ENCODE measurements around the gene MYO7B. TPM values are rescaled to one million over a fixed set of nuclear protein-coding genes. Genes with fewer than 3 reads are reported as not detected.

MYO7B gene
- total and polyA plus RNA-seq, 2 donors (not counting 1 experiment from before 2014, with no cell fraction given), result 5.0 to 68.2 TPM

DNA sequence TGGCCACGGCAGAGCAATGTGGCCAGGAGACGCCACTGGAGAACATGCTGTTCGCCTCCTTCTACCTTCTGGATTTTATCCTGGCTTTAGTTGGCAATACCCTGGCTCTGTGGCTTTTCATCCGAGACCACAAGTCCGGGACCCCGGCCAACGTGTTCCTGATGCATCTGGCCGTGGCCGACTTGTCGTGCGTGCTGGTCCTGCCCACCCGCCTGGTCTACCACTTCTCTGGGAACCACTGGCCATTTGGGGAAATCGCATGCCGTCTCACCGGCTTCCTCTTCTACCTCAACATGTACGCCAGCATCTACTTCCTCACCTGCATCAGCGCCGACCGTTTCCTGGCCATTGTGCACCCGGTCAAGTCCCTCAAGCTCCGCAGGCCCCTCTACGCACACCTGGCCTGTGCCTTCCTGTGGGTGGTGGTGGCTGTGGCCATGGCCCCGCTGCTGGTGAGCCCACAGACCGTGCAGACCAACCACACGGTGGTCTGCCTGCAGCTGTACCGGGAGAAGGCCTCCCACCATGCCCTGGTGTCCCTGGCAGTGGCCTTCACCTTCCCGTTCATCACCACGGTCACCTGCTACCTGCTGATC lies 115.4 kb downstream of the MYO7B start:
- CTCF ChIA-PET, result interaction anchor here (0.6 to 19.3 kb wide), 23 partner anchors 9 to 161 kb away, joined by 3 to 553 read pairs (median 7); partner anchors contain the start of genes LIMS2 and SFT2D3

GRCh38 chr2:127651381-127651809 lies 115.9 kb downstream of the MYO7B start:
- Histone ChIP-seq H3K9ac (ENCODE audit: low read length) (no peak overlapping the region), H3K4me3 (ENCODE audit: control extremely low read depth in 1 of 5, extremely low read depth in 1 of 5, insufficient read depth in 1 of 5, low read depth in 2 of 5, low read length in 4 of 5) (no peak overlapping the region), H3K4me1 (ENCODE audit: control insufficient read depth in 2 of 2, insufficient read depth in 2 of 2, low read length in 2 of 2) (peaks cover 30 to 64% of the 10 kb centered on the region in 2 donors), H3K36me3 (replicated peaks in 1 of 2; ENCODE audit: control extremely low read depth in 1 of 2, control insufficient read depth in 1 of 2, extremely low read depth in 1 of 2, insufficient read depth in 2 of 2, low read length in 1 of 2) (no peaks in the 10 kb centered on the region), H4K20me1 (ENCODE audit: control insufficient read depth, insufficient read depth, low read length, poor library complexity, severe bottlenecking) (no peaks in the 10 kb centered on the region), H3K27me3 (replicated peaks in 1 of 4; ENCODE audit: control extremely low read depth in 1 of 4, control insufficient read depth in 3 of 4, insufficient read depth in 4 of 4, low read length in 3 of 4) (no peaks in the 10 kb centered on the region), H2AFZ (ENCODE audit: insufficient read depth, low read depth, low read length, poor library complexity, severe bottlenecking) (peak overlapping the region; percentile 16), H3K79me2 (ENCODE audit: control insufficient read depth, insufficient read depth, low read length) (no peaks in the 10 kb centered on the region), H3K4me2 (replicated peaks; ENCODE audit: low read depth, low read length, poor library complexity, severe bottlenecking) (peak overlapping the region; percentile 15), H3K9me3 (ENCODE audit: control extremely low read depth in 1 of 3, control insufficient read depth in 2 of 3, insufficient read depth in 1 of 3, low read length in 2 of 3) (peaks cover 0 to 8% (median 0%) of the 10 kb centered on the region in 3 donors), H3K27ac (ENCODE audit: low read length in 2 of 2) (no peak overlapping the region)
- peaks cover 64% of the 10 kb centered on the region for H3K4me1 Mint-ChIP-seq
- ATAC-seq (ENCODE audit: low read depth), result no peak
- DNase-seq, result no peak
- TF ChIP-seq EZH2 (IDR thresholded peaks at IDR 0.05; ENCODE audit: borderline replicate concordance, insufficient read depth, low read depth, low read length, poor library complexity, severe bottlenecking), result no peak
- TF ChIP-seq, protein P1, sequence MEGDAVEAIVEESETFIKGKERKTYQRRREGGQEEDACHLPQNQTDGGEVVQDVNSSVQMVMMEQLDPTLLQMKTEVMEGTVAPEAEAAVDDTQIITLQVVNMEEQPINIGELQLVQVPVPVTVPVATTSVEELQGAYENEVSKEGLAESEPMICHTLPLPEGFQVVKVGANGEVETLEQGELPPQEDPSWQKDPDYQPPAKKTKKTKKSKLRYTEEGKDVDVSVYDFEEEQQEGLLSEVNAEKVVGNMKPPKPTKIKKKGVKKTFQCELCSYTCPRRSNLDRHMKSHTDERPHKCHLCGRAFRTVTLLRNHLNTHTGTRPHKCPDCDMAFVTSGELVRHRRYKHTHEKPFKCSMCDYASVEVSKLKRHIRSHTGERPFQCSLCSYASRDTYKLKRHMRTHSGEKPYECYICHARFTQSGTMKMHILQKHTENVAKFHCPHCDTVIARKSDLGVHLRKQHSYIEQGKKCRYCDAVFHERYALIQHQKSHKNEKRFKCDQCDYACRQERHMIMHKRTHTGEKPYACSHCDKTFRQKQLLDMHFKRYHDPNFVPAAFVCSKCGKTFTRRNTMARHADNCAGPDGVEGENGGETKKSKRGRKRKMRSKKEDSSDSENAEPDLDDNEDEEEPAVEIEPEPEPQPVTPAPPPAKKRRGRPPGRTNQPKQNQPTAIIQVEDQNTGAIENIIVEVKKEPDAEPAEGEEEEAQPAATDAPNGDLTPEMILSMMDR (IDR thresholded peaks at IDR 0.05), result no peak
- peak overlapping the region; percentile 23 for H3K4me3 Mint-ChIP-seq
- H3K9me3 Mint-ChIP-seq (ENCODE audit: insufficient read depth), result no peaks in the 10 kb centered on the region
- CTCF ChIA-PET, result interaction anchor here (1.4 to 19.3 kb wide), 4 partner anchors 14 to 160 kb away, joined by 3 to 553 read pairs (median 29); no protein-coding TSS in a partner anchor
- peak overlapping the region; percentile 53 for H3K27ac Mint-ChIP-seq
- intact Hi-C loops (cut with micrococcal nuclease), result no loop called here
- no peaks in the 10 kb centered on the region for H3K27me3 Mint-ChIP-seq
- WGBS (ENCODE audit: insufficient coverage), result 94% methylated on average over 28 of the region's 29 CpGs
- POLR2A ChIA-PET, result no interaction called here

More for the DNA sequence above, 115.4 kb downstream of the MYO7B start:
- TF ChIP-seq, protein P1 (IDR thresholded peaks at IDR 0.05), result no peak
- no peak for TF ChIP-seq EZH2 (IDR thresholded peaks at IDR 0.05; ENCODE audit: borderline replicate concordance, insufficient read depth, low read depth, low read length, poor library complexity, severe bottlenecking)
- Histone ChIP-seq H3K79me2 (ENCODE audit: control insufficient read depth, insufficient read depth, low read length) (no peaks in the 10 kb centered on the region), H3K4me1 (ENCODE audit: control insufficient read depth in 2 of 2, insufficient read depth in 2 of 2, low read length in 2 of 2) (peaks cover 30 to 66% of the 10 kb centered on the region in 2 donors), H3K27ac (ENCODE audit: low read length in 2 of 2) (no peak overlapping the region), H3K27me3 (replicated peaks in 1 of 4; ENCODE audit: control extremely low read depth in 1 of 4, control insufficient read depth in 3 of 4, insufficient read depth in 4 of 4, low read length in 3 of 4) (no peaks in the 10 kb centered on the region), H3K4me3 (ENCODE audit: control extremely low read depth in 1 of 5, extremely low read depth in 1 of 5, insufficient read depth in 1 of 5, low read depth in 2 of 5, low read length in 4 of 5) (no peak overlapping the region), H3K36me3 (replicated peaks in 1 of 2; ENCODE audit: control extremely low read depth in 1 of 2, control insufficient read depth in 1 of 2, extremely low read depth in 1 of 2, insufficient read depth in 2 of 2, low read length in 1 of 2) (no peaks in the 10 kb centered on the region), H2AFZ (ENCODE audit: insufficient read depth, low read depth, low read length, poor library complexity, severe bottlenecking) (peak overlapping the region; percentile 16), H3K9me3 (ENCODE audit: control extremely low read depth in 1 of 3, control insufficient read depth in 2 of 3, insufficient read depth in 1 of 3, low read length in 2 of 3) (peaks cover 0 to 8% (median 0%) of the 10 kb centered on the region in 3 donors), H3K4me2 (replicated peaks; ENCODE audit: low read depth, low read length, poor library complexity, severe bottlenecking) (peak overlapping the region; percentile 15), H3K9ac (ENCODE audit: low read length) (no peak overlapping the region), H4K20me1 (ENCODE audit: control insufficient read depth, insufficient read depth, low read length, poor library complexity, severe bottlenecking) (no peaks in the 10 kb centered on the region)
- 72% methylated on average over 28 of the region's 28 CpGs for WGBS (ENCODE audit: insufficient coverage)
- no peak overlapping the region for H3K27ac Mint-ChIP-seq
- POLR2A ChIA-PET, result interaction anchor here (1.2 to 2.3 kb wide), 2 partner anchors 58 to 60 kb away, joined by 4 to 13 read pairs; no protein-coding TSS in a partner anchor
- H3K27me3 Mint-ChIP-seq, result no peaks in the 10 kb centered on the region
- no peak overlapping the region for H3K4me3 Mint-ChIP-seq
- peaks cover 64% of the 10 kb centered on the region for H3K4me1 Mint-ChIP-seq
- no peaks in the 10 kb centered on the region for H3K9me3 Mint-ChIP-seq (ENCODE audit: insufficient read depth)
- DNase-seq (no peak), ATAC-seq (ENCODE audit: low read depth) (no peak)
- intact Hi-C loops (cut with micrococcal nuclease), result no loop called here

Data from B cell (primary cell).